Activated CD8-positive, alpha-beta T cell treated with anti-CD3 and anti-CD28 coated beads for 36 hours (primary cell): ENCODE measurements around the gene SP2. TPM values are rescaled to one million over a fixed set of nuclear protein-coding genes. Genes with fewer than 3 reads are reported as not detected.

Source experiments
- ATAC-seq: fragments of 200-7000 bp; cut with Tn5 transposase; one replicate; pipeline ENCODE4 v1.10.0; 2021; ENCODE audit warnings: mild to moderate bottlenecking, moderate library complexity
- CTCF ChIA-PET: fragments of 350-600 bp; sonication (Branson Sonifier 250); formaldehyde crosslinking; loops from one replicate; lab custom pipeline; 2021; ENCODE audit warnings: antibody characterized with exemption; lab: Charles Lee
- POLR2A ChIA-PET: fragments of 350-600 bp; sonication (Branson Sonifier 250); formaldehyde crosslinking; loops from one replicate; lab custom pipeline; 2021; ENCODE audit warnings: antibody characterized with exemption; lab: Charles Lee
- DNase-seq: peaks from one replicate; pipeline ENCODE4 v3.0.0-alpha.2; 2020
- H3K27ac Mint-ChIP-seq: one replicate; pipeline ENCODE4 v1.8.0; 2021; ENCODE audit warnings: mild to moderate bottlenecking, mixed read lengths
- H3K27me3 Mint-ChIP-seq: one replicate; pipeline ENCODE4 v1.8.0; 2021; ENCODE audit warnings: mixed read lengths
- H3K36me3 Mint-ChIP-seq: one replicate; pipeline ENCODE4 v1.8.0; 2021; ENCODE audit warnings: low read depth, mixed read lengths
- H3K4me1 Mint-ChIP-seq: one replicate; pipeline ENCODE4 v1.8.0; 2021; ENCODE audit warnings: low read depth, mixed read lengths
- H3K4me3 Mint-ChIP-seq: one replicate; pipeline ENCODE4 v1.8.0; 2021; ENCODE audit warnings: mild to moderate bottlenecking, moderate library complexity, mixed read lengths
- H3K9me3 Mint-ChIP-seq: one replicate; pipeline ENCODE4 v1.8.0; 2021; ENCODE audit warnings: mixed read lengths
- CTCF ChIP-seq: fragments of 200-600 bp; IDR thresholded peaks from one replicate; pipeline ENCODE4 v1.8.0; 2022; ENCODE audit warnings: antibody characterized with exemption, mild to moderate bottlenecking
- intact Hi-C: fragments of 100-400 bp; cut with micrococcal nuclease; formaldehyde crosslinking; loops from one replicate; pipeline ENCODE4 v1.10.0; 2022
- total RNA-seq, 2 experiments: library from RNA; stranded (reverse); gene quantifications; one replicate each; pipeline ENCODE4 v1.2.3, GENCODE V29; 2021

Gene SP2
- total RNA-seq, 2 experiments from 2014 or later: 11.5 to 13.2 TPM

- ChIA-PET POLR2A (interaction anchor here (5.0 kb wide), 1 partner anchor 25 kb away, joined by 35 read pairs; the partner anchor contains the start of gene CDK5RAP3), CTCF (interaction anchor here (0.7 to 16.3 kb wide), 11 partner anchors 11 to 227 kb away, joined by 3 to 284 read pairs (median 4); partner anchors contain the start of genes CDK5RAP3 and SCRN2)
- H3K4me3 Mint-ChIP-seq: peak overlapping the region; percentile 44
- TF ChIP-seq CTCF: no peak
- H3K27me3 Mint-ChIP-seq: no peaks in the 10 kb centered on the region
- intact Hi-C loops: loop anchor here (10.0 kb wide), 1 partner anchor 70 kb away; no protein-coding TSS in a partner anchor
- ATAC-seq (no peak), DNase-seq (peak; percentile 50)
- peaks cover 43% of the 10 kb centered on the region for H3K36me3 Mint-ChIP-seq
- H3K27ac Mint-ChIP-seq: peak overlapping the region; percentile 86
- H3K9me3 Mint-ChIP-seq: peaks cover 3% of the 10 kb centered on the region
- H3K4me1 Mint-ChIP-seq: peaks cover 70% of the 10 kb centered on the region
These were observed 49.0 kb downstream of the SP2 start for GRCh38 chr17:47945080-47945479.

GRCh38 chr17:47945529-47946508, 49.8 kb downstream of the SP2 start:
- no peaks in the 10 kb centered on the region for H3K27me3 Mint-ChIP-seq
- H3K4me3 Mint-ChIP-seq: peak overlapping the region; percentile 44
- H3K4me1 Mint-ChIP-seq: peaks cover 70% of the 10 kb centered on the region

GRCh38 chr17:47946516-47946915, 50.5 kb downstream of the SP2 start:
- Mint-ChIP-seq H3K27ac (no peak overlapping the region), H3K36me3 (peaks cover 39% of the 10 kb centered on the region), H3K4me3 (no peak overlapping the region), H3K4me1 (peaks cover 65% of the 10 kb centered on the region), H3K9me3 (no peaks in the 10 kb centered on the region), H3K27me3 (no peaks in the 10 kb centered on the region)
- DNase-seq (no peak), ATAC-seq (no peak)
- intact Hi-C loops: loop anchor here (10.0 kb wide), 1 partner anchor 68 kb away; no protein-coding TSS in a partner anchor
- TF ChIP-seq CTCF: no peak
- ChIA-PET POLR2A (interaction anchor here (0.8 to 1.1 kb wide), 3 partner anchors 10 to 26 kb away, joined by 3 to 8 read pairs (median 4); partner anchors contain the start of gene CDK5RAP3), CTCF (interaction anchor here (0.7 to 16.3 kb wide), 34 partner anchors 10 to 242 kb away, joined by 3 to 284 read pairs (median 4); partner anchors contain the start of genes CDK5RAP3, LRRC46, MRPL10 and OSBPL7)

More at GRCh38 chr17:47945529-47946508, 49.8 kb downstream of the SP2 start:
- no peak for ATAC-seq
- H3K9me3 Mint-ChIP-seq: peaks cover 3% of the 10 kb centered on the region
- H3K36me3 Mint-ChIP-seq: peaks cover 42% of the 10 kb centered on the region
- no peak for TF ChIP-seq CTCF
- CTCF ChIA-PET: interaction anchor here (0.7 to 16.3 kb wide), 27 partner anchors 11 to 242 kb away, joined by 3 to 284 read pairs (median 4); partner anchors contain the start of genes CDK5RAP3, OSBPL7, PRR15L and SCRN2
- intact Hi-C loops: loop anchor here (10.0 kb wide), 1 partner anchor 69 kb away; no protein-coding TSS in a partner anchor
- POLR2A ChIA-PET: interaction anchor here (5.0 kb wide), 1 partner anchor 25 kb away, joined by 35 read pairs; the partner anchor contains the start of gene CDK5RAP3
- H3K27ac Mint-ChIP-seq: peak overlapping the region; percentile 86
- DNase-seq: no peak

- peaks cover 66% of the 10 kb centered on the region for H3K4me1 Mint-ChIP-seq
- no peaks in the 10 kb centered on the region for H3K27me3 Mint-ChIP-seq
- POLR2A ChIA-PET: interaction anchor here (0.8 to 1.1 kb wide), 3 partner anchors 10 to 26 kb away, joined by 3 to 8 read pairs (median 4); partner anchors contain the start of gene CDK5RAP3
- H3K36me3 Mint-ChIP-seq: peaks cover 41% of the 10 kb centered on the region
- DNase-seq (peak; percentile 94), ATAC-seq (peak; percentile 91)
- H3K27ac Mint-ChIP-seq: peak overlapping the region; percentile 62
- no peaks in the 10 kb centered on the region for H3K9me3 Mint-ChIP-seq
- TF ChIP-seq CTCF: peak; percentile 96
- intact Hi-C loops: loop anchor here (10.0 kb wide), 1 partner anchor 68 kb away; no protein-coding TSS in a partner anchor
- CTCF ChIA-PET: interaction anchor here (0.6 to 16.3 kb wide), 36 partner anchors 10 to 243 kb away, joined by 3 to 284 read pairs (median 4); partner anchors contain the start of genes CDK5RAP3, LRRC46, MRPL10 and OSBPL7
- no peak overlapping the region for H3K4me3 Mint-ChIP-seq
These were observed 50.9 kb downstream of the SP2 start for GRCh38 chr17:47946929-47947397.
